Stimulated activated CD4-positive, alpha-beta T cell treated with anti-CD3 and anti-CD28 coated beads, Interleukin-4, amount 100 ng/mL, for 24 hours (primary cell): ENCODE measurements around the gene SOX6.

Source experiments
- DNase-seq: peaks from one replicate; pipeline ENCODE4 v3.0.0-alpha.2; 2020

The SOX6 gene

DNA sequence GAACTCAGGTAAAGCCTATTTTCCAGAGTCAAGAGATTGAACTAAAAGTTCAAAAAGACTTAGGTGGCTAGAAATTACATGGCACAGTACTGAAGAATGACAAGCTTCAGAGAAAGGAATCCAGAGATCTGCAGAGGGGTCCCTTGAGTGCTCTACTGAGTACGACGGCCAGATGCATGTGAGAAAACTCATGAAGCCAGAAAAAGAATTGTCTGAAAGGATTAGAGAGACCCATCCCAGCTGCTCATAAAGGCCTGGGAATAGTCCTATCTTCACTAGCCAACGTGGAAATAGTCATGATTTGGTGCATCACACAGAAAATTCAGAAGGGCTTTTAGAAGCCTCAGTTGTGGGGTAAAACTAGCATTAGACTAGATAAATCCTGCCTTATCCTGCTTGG is 91.3 kb downstream of the SOX6 start:
- DNase-seq = no peak

- no peak for DNase-seq
These were observed 93.7 kb downstream of the SOX6 start for GRCh38 chr11:16262645-16262955.

GRCh38 chr11:16261836-16262644 is 94.3 kb downstream of the SOX6 start:
- DNase-seq = no peak

DNA sequence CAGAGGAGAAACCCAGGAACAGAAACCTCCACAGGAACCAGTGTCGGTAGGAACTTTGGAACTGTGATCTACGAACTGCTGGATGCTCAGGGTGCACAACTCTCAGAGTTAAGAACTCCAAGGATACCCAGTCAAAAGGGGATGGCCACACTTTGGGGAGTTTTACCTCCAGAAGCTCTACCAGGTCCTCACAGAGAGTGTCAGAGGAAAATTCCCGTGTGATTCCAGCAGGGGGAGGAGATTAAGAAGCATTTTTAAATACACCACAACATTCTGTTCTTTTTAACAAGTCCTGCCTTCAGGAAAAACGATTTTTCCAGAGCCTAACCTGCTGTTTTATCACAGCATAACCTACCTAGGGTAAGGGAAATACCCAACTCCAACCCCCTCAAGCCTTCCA is 104.0 kb downstream of the SOX6 start:
- DNase-seq = no peak

GRCh38 chr11:16248248-16248647 is 108.1 kb downstream of the SOX6 start:
- no peak for DNase-seq

DNA sequence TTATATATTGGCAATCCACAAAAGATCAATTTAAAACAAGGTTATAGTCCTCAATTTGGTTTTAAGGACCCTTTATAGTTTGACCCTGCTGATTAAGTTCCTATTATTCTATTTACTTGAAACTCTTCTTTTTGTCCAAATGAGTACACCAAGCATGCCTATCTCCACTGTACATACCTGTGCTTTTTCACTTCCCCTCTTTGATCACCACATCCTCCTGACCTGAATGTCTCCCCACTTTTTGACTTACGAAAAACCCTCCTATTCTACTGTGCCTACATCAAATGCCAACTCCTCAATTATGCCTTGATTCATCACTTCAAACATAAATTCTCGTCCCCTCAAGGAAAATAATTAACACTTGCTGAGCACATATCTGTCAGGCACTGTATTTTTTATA is 113.5 kb downstream of the SOX6 start:
- DNase-seq = no peak

- no peak for DNase-seq
These were observed 115.7 kb downstream of the SOX6 start for GRCh38 chr11:16240687-16241086.

DNA sequence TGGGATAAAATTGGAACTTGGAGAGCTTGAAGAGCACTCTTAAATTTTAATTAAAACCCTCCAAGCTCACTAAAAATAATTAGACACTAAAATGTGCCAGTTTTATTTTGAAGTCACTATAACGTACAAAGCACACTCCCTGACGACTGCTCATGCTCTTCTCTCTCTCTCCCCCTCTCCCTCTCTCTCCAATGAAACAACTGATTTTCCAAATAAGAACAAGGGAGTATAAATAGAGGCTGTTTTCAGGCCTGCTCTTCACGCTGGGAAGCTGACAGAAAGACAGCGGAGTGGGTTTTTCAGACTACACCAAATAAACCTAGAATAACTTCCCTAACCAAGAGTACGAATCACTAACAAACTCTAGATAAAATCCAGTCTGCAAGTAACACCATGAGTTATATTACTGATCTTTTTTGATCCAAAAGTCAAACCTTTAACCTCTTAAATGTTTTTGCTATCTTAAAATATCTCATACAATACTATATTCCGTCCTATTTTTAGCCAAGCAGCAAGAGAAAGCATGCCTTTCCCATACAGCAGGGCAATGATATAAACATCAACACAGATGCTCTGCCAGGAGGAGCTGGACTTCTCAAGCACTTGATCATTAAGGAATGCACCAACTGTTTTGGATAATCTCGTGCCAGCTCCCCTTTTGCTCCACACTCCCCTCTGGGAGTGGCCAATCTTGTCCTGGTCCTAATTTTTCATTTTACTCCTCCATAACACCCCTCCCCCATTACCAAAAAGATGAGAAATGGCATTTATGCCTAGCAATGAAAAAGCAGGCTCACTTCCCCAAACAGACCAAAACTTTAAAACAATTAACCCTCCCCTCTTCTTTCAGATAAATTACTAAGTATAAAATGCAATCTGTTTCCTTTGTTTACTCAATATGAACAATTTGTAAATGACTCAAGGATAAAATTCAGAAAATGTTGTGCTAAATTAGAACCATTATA is 116.9 kb downstream of the SOX6 start:
- no peak for DNase-seq

- DNase-seq = no peak
These were observed 130.1 kb downstream of the SOX6 start for GRCh38 chr11:16226245-16226644.

DNA sequence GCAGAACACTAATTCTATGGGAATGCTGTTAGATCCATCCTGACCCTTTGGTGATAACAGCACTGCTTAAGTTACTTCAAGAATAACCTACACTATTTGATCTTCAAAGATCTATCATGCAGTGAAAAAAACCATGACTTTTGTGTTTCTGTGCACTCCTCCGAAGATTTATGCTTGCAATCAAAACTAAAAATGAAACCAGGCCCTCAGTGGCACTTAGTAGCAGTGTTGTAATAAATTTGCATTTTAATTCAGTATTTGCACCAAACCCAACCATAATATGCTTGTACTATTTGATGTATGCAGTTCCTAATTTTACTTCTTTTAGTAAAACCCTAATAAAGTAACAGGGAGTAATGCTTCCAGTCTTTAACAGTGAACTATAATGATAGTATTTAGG is 130.7 kb downstream of the SOX6 start:
- no peak for DNase-seq

GRCh38 chr11:16223558-16223957 is 132.8 kb downstream of the SOX6 start:
- no peak for DNase-seq

DNA sequence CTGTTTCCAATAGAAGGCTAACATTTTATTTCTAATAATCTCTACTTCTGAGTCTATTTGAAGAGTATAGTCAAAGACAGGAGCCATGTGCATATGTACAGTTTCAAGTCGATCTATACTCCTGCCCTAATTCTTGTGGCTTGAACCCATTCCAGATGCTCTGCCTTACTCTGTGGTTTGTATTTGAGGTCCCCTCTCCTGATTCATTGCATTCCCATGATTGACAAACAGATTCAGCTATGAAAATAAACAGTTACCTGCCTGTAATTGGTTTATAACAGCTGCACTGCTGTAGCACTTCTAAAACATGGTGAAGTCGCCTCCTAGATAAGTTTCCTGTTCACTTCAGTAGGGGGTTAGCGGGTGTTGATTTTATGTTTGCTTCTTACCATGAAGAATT is 138.7 kb downstream of the SOX6 start:
- no peak for DNase-seq

- DNase-seq = no peak
These were observed 139.5 kb downstream of the SOX6 start for GRCh38 chr11:16216831-16217230.

GRCh38 chr11:16215352-16215751 is 141.0 kb downstream of the SOX6 start:
- DNase-seq = no peak

DNA sequence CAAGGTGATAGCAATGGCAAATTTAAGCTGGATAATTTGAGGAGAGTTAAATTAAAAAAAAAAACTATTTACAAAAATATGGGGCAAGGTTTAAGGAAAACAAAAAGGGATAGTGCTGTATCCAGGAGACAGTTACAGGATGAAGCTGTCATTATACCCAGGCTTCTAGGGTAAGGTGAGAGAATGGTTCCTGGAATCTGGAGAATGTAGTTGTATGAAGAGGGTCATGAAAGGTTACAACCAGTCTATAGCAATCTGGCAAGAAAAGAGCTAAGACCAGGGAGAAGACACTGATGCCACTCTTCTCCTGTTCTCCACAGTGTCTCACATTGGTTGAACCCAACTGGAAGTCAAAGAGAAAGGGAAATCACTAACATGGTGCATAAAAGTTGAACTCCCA is 144.9 kb downstream of the SOX6 start:
- no peak for DNase-seq

DNA sequence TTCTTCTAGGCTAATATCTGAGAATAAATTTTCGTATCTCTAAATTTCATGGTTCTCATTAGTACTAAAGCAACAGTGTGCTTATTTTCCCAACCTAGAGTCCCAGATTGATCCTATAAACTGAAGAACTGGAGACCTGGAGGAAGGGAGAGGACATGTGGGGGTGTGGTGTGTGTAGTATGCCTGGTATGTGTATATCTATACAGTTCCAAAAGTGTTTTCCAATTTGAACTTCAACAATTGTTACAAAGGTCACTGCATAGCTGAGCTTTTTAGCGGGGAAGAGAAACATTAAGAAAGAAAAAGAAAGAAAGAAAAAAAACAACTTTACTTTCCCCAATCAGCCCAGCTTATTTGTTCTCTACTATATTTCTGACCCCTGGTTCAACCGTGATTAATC is 152.1 kb downstream of the SOX6 start:
- no peak for DNase-seq

DNA sequence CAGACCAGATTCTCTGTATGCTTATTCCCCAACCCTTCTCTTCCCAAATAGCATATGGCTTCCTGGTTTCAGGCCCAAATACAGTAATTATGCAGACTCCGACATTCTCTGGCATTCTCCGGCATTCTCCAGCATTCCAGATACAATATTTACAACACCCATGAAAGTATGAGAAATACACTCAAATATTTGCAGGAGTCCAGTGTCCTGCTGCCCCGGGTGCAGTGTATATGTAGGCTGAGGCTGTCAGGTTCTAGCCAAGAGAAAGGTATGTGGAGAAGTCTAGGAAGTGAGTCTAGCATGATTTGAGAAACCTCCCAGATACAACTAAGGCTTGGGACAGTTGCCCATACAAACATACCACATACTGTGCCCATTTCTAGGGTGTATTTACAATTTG is 160.7 kb downstream of the SOX6 start:
- no peak for DNase-seq

GRCh38 chr11:16194566-16194965 is 161.8 kb downstream of the SOX6 start:
- DNase-seq = no peak

DNA sequence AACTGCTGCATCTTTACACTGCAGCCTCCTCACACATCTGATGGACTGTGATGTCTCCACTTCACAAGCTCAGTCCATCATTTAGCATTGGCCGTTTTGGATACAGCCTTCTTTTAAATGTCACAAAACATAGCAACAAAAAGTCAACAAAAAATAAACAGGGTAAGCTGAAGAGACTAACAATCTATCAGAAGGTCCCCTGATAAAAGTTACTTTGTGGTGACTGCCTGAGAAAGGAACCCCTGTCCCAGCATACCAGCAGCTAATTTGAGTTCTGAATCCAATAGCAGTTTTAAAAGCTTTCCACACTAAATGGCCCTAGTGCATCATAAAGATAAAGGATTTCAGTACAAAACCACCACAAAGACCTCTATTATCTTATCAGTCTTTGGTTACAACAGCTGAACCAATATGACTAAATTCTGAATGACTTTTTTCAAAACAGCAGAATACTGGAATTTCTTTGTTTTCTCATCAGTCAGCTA is 162.4 kb downstream of the SOX6 start:
- no peak for DNase-seq

DNA sequence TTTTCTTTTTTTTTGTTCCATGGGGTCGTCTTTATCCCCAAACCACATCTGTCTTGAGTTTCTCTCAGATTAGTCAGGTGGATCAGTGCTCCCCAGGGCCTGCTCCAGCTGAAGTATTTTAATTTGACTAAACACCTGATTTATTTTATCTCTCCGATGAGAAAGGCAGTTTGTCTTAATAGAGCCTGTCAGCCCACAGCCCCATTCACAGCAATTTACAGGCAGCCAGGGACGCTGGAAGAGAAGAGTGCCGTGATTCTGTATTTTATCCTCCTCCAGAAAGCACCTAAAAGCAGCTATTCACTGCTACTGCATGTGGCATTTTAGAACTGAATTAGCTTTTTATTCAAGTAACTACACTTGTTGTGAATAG is 164.5 kb downstream of the SOX6 start:
- no peak for DNase-seq

GRCh38 chr11:16191212-16191867 is 165.0 kb downstream of the SOX6 start:
- no peak for DNase-seq

DNA sequence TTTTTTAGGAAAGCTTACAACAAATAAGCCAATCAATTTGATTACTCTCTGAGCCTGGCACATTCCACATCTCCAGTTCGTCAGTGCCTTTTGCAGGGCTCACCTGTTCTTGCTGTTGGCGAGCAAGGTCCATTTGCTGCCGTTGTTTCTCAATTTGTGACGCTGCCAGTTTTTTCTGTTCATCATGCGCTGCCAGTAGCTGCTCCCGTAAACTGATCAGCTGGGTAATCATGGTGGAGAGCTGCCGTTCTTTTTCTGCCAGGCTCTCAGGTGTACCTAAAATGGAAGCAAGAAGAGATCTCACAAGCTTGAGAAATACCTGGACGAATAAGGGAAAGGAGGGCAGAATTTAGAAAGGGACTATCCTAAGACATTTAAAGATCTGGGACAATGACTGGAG is 169.7 kb downstream of the SOX6 start:
- DNase-seq = no peak

DNA sequence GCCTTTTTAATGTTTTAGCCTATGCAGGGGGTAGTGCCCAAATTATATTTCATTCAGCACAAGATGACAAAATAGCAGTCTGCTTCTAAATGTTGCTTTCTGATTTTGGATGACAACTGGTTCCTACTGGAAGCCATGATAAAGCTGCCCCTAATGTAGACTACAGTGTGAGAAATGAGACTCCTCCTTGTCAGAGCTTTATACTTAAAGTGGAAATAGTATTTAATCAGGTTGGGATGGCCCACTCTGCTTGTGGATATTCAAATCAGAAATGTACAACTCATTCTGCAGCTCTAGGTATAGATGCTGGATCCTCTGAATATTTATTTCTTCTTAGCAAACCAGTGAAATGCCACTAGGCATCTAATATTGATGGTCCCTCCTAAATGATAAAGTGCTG is 171.3 kb downstream of the SOX6 start:
- DNase-seq = no peak

DNA sequence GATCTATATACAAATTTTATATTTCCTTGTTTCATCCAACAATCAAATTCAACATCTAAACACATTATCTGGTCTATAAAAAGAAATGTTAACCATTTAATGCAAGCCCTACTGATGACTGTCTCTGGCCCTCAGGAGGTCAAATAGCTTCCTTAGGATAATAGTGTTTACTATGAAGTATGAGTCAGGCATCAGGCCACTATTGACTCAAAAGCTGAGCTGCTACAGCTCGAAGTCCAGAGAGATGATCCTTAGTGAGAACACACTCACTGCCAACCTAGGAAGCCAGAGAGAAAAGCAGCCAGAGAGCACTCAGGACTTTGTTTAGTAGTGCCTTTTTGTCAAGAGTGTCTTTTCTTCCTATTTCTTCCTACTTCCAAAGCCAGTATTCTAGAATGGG is 171.8 kb downstream of the SOX6 start:
- no peak for DNase-seq
